ENCODE data around the gene TECPR2.
A peak's percentile ranks its signal among the peaks of the same experiment; 100 is the strongest.
"Not testable (repeated sequence)": the region's sequence is repeated elsewhere in the genome, so short reads cannot be mapped to it uniquely, and the experiment has no call there.

The TECPR2 gene

DNA sequence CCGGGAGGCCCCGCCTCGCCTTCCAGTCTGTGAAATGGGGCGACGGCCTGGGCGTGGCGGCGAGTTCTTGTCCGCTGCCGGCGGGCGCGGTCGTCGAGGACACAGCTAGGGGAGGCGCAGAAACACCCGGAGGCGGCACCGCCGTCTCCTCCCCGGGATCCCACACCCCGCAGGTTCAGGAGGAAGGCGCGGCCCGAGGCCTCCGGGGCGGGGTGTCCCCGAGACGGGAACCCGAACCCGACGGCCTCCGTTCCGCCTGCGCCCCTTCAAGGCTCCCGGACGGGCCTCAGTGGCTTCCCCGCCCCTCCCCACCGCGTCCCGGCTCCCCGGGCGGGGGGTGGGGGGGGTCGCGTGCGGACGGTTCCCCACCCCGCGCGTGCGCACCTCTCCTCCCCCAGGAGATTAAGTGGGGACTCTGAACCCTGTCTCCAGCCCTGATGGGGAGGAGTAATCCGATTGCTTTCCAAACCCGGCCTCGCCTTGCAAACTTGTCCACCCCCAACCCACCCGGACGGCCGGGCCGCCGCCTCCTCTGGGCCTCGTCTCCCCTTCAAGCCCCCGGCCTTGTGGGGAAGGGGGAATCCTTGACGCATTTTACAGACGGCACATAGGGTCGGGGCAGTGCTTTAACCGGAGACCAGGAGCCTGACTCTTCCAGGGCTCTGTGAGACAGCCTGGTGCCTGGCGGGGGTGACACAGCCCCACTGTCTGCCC, 182.2 kb downstream of the TECPR2 start:
- DNase-seq (ENCODE audit: low read depth, low spot score): no peak
- in situ Hi-C loops (cut with HindIII; ENCODE audit: low sequenced_read_pairs): no loop called here
- no peak overlapping the region for H3K4me3 ChIP-seq (ENCODE audit: low read depth, low read length)
- TF ChIP-seq, protein P1, sequence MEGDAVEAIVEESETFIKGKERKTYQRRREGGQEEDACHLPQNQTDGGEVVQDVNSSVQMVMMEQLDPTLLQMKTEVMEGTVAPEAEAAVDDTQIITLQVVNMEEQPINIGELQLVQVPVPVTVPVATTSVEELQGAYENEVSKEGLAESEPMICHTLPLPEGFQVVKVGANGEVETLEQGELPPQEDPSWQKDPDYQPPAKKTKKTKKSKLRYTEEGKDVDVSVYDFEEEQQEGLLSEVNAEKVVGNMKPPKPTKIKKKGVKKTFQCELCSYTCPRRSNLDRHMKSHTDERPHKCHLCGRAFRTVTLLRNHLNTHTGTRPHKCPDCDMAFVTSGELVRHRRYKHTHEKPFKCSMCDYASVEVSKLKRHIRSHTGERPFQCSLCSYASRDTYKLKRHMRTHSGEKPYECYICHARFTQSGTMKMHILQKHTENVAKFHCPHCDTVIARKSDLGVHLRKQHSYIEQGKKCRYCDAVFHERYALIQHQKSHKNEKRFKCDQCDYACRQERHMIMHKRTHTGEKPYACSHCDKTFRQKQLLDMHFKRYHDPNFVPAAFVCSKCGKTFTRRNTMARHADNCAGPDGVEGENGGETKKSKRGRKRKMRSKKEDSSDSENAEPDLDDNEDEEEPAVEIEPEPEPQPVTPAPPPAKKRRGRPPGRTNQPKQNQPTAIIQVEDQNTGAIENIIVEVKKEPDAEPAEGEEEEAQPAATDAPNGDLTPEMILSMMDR (IDR thresholded peaks at IDR 0.05; ENCODE audit: low read depth, low read length): no peak

DNA sequence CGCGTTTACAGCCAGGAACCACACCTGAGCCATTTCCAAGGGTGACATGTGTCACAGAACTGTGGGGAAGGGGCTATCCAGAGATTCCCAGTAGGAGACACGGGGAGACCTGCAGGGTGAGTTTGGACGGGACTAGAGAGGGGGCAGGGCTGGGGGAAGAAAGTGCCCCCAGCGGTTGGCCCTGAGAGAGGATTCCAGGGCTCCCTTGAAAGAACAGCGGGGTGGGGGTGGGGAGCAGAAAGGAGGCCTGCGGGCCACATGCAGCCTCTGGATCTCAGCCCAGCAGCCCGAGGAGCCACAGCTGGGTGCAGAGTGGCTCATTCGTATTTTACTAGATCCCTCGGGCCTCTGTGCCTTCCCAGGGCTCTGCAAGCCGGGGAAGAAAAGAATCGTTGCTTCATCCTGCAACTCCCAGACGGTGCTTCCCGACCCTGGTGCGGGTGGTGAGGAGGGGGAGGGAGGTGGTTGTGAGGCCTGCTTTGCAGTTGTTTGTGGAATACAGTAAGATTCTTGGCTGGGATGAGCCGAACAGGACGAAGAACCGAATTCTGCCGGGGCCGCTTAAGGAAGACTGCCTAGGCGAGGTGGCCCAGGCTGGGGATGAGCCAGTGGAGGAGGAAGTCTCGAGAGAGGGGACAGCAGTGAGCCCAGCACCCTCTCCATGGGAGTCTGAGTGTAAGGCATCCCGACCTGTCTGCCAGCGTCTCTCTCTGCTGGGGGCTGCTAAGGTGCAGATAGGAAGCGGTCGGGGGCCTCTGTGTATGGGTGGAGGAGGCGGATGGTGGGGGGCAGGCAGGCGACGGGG, 182.9 kb downstream of the TECPR2 start:
- DNase-seq (ENCODE audit: low read depth, low spot score): no peak
- in situ Hi-C loops (cut with HindIII; ENCODE audit: low sequenced_read_pairs): no loop called here
- TF ChIP-seq, protein P1 (IDR thresholded peaks at IDR 0.05; ENCODE audit: low read depth, low read length): peak; percentile 11
- no peak overlapping the region for H3K4me3 ChIP-seq (ENCODE audit: low read depth, low read length)

DNA sequence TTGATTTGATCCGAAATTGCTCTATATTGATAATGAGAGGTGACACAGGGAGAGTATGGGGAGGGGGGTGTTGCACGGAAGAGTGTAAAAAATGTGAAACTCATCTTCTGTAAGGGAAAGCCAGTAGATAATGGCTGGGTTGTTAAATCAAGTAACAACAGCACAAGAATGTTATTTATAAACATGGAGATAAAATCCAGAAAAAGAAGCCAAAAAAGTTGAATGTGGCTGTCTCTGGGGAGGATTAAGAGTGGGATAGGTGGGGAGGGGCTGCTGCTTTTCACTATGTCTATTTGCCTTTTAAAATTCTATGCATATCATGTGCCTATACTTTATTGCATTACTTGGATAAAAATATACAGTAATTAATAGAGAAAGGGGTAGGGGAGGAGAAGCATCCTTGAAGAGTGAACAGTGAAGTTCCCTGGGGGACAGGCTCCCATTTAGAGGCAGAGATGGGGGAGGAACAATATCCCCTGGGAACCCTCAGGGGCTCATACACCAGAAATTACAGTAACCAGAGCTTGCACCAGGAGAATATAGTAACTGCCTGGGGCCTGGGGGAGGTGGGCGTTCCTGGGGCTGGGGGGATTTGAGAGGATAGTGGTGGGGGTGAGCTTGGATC, 186.0 kb downstream of the TECPR2 start:
- DNase-seq (ENCODE audit: low read depth, low spot score): no peak
- in situ Hi-C loops (cut with HindIII; ENCODE audit: low sequenced_read_pairs): no loop called here
- no peak overlapping the region for H3K4me3 ChIP-seq (ENCODE audit: low read depth, low read length)
- TF ChIP-seq, protein P1 (IDR thresholded peaks at IDR 0.05; ENCODE audit: low read depth, low read length): no peak

DNA sequence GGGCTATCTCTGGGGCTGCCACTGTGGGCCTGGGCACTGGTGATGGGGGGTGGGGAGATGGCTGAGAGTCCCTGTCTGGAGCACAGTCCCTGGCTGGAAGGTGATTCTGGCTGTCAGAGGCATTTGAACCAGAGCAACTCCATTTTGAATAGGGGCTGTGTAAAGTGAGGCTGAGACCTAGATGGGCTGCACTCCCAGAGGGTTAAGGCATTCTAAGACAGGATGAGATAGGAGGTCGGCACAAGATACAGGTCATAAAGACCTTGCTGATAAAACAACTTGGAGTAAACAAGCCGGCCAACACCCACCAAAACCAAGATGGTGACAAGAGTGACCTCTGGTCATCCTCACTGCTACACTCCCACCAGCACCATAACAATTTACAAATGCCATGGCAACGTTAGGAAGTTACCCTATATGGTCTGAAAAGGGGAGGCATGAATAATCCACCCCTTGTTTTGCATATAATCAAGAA, 188.2 kb downstream of the TECPR2 start:
- in situ Hi-C loops (cut with HindIII; ENCODE audit: low sequenced_read_pairs); DNase-seq (ENCODE audit: low read depth, low spot score); H3K4me3 ChIP-seq (ENCODE audit: low read depth, low read length): not testable (repeated sequence)

Data from astrocyte of the spinal cord (primary cell).